Kidney epithelial cell (primary cell): ENCODE results near the gene WHRN. TPM values are rescaled to one million over a fixed set of nuclear protein-coding genes. Genes with fewer than 3 reads are reported as not detected.

Experiments
- DNase-seq: peaks from one replicate; pipeline ENCODE4 v3.0.0-alpha.2; 2010; ENCODE audit warnings: low read depth
- H3K27me3 ChIP-seq: 2 replicates; pipeline ENCODE4 v1.6.0; 2011; ENCODE audit warnings: low read length; ENCODE audit not compliant: control insufficient read depth, insufficient read depth
- H3K36me3 ChIP-seq: 2 replicates; pipeline ENCODE4 v1.5.1; 2011; ENCODE audit warnings: low read length; ENCODE audit not compliant: control insufficient read depth, insufficient read depth
- H3K4me3 ChIP-seq: 2 replicates; pipeline ENCODE4 v1.5.1; 2011; ENCODE audit warnings: low read depth, mild to moderate bottlenecking, control low read depth, low read length
- total RNA-seq: library from RNA; depleted of rRNA; stranded (reverse); fragments of >200 nt; gene quantifications from 2 replicates; pipeline ENCODE4 v1.2.3, GENCODE V29; 2015
- TF ChIP-seq, protein P1 (sequence below): IDR thresholded peaks from 2 replicates; pipeline ENCODE4 v1.5.1; 2011; ENCODE audit warnings: mild to moderate bottlenecking, moderate library complexity, low read length, control low read depth, inconsistent platforms; ENCODE audit not compliant: insufficient read depth, poor library complexity, severe bottlenecking

WHRN gene
- total RNA-seq, 1 donor from 2014 or later: 9.2 TPM

DNA sequence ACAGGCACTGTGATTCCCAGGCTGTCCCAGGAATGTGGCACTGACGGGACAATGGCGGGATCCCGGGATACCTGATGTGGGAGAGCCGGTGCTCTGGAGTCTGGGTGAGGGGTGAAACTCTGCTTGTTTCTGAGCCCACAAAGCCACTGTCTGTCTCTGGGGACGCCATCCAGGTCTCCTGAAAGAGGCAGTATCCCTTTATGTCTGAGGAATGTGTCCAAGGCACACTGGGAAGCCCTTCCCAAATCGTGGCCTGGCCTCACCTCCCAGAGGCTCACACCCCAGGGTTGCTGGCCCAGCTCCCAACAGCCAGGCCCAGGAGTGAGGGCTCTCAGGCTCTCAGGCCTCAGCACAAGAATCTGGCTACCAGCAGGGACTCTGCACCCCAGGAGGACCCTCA lies 148.5 kb downstream of the WHRN start:
- TF ChIP-seq, protein P1, sequence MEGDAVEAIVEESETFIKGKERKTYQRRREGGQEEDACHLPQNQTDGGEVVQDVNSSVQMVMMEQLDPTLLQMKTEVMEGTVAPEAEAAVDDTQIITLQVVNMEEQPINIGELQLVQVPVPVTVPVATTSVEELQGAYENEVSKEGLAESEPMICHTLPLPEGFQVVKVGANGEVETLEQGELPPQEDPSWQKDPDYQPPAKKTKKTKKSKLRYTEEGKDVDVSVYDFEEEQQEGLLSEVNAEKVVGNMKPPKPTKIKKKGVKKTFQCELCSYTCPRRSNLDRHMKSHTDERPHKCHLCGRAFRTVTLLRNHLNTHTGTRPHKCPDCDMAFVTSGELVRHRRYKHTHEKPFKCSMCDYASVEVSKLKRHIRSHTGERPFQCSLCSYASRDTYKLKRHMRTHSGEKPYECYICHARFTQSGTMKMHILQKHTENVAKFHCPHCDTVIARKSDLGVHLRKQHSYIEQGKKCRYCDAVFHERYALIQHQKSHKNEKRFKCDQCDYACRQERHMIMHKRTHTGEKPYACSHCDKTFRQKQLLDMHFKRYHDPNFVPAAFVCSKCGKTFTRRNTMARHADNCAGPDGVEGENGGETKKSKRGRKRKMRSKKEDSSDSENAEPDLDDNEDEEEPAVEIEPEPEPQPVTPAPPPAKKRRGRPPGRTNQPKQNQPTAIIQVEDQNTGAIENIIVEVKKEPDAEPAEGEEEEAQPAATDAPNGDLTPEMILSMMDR: no peak
- peaks cover 14% of the 10 kb centered on the region for H3K36me3 ChIP-seq
- H3K4me3 ChIP-seq: no peak overlapping the region
- H3K27me3 ChIP-seq: no peaks in the 10 kb centered on the region
- DNase-seq: no peak

DNA sequence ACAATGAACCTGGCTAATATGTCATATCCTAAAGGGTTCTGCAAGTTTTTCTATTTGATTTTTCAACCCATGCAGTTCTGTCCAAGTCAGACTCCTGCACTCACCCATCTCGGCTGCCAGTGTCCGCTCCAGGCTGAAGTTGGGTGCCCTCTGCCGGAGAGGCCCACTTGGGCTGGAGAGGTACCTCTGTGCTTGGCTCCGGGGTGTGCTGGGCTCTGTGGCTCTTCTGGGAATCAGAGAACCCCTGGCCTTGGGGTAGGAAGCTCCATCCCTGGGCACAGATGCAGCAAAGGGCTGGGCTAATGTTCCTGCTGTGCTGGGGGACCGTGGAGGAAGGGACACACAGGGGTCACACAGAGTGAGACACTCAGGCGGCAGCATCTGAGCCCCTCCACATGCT lies 149.5 kb downstream of the WHRN start:
- no peak for DNase-seq
- TF ChIP-seq, protein P1: no peak
- peaks cover 13% of the 10 kb centered on the region for H3K36me3 ChIP-seq
- no peak overlapping the region for H3K4me3 ChIP-seq
- no peaks in the 10 kb centered on the region for H3K27me3 ChIP-seq

Other genes starting within 250 kb of the WHRN start
- not detected in 2 replicates for gene ORM1, start 182.4 kb downstream of the WHRN start, total RNA-seq
- not detected in 2 replicates for gene ORM2, start 175.6 kb downstream of the WHRN start, total RNA-seq
- gene AKNA, start 117.5 kb downstream of the WHRN start, total RNA-seq: 34.6 and 40.5 TPM in 2 replicates
- 338 and 392 TPM in 2 replicates for gene ATP6V1G1, start 82.3 kb upstream of the WHRN start, total RNA-seq
- 17.9 and 19.4 TPM in 2 replicates for gene TMEM268, start 105.8 kb upstream of the WHRN start, total RNA-seq
- not detected in 2 replicates for gene TEX53, start 152.3 kb upstream of the WHRN start, total RNA-seq
- gene TEX48, start 176.7 kb upstream of the WHRN start, total RNA-seq: not detected in 2 replicates